Panc1 (cell line): ENCODE data around the gene NCKAP1. TPM values are rescaled to one million over a fixed set of nuclear protein-coding genes. Genes with fewer than 3 reads are reported as not detected.

Source experiments
- ATAC-seq: fragments of 200-7000 bp; cut with Tn5 transposase; 2 replicates; pipeline ENCODE4 v1.9.1; 2020; ENCODE audit warnings: mild to moderate bottlenecking, moderate library complexity
- BruUV-seq: library from RNA; stranded (reverse); fragments of 400-500 nt; replicated peaks from 2 replicates; lab custom pipeline; 2021; lab: Mats Ljungman, UMichigan
- CTCF ChIA-PET: fragments of 300-600 bp; sonication (Branson Sonifier 250); formaldehyde crosslinking; loops from one replicate; lab custom pipeline; 2022; ENCODE audit warnings: antibody characterized with exemption; lab: Charles Lee
- POLR2A ChIA-PET: fragments of 300-600 bp; sonication (Branson Sonifier 250); formaldehyde crosslinking; loops from one replicate; lab custom pipeline; 2022; ENCODE audit warnings: antibody characterized with exemption; lab: Charles Lee
- DNase-seq: peaks from one replicate; pipeline ENCODE4 v3.0.0-alpha.2; 2010; ENCODE audit warnings: low read depth, low spot score
- H3K27ac ChIP-seq: 2 replicates; pipeline ENCODE4 v1.5.1; 2011; ENCODE audit warnings: mild to moderate bottlenecking, low read length, inconsistent platforms
- H3K27me3 ChIP-seq: fragments of 200-500 bp; sonication (Bioruptor generic); 2 replicates; pipeline ENCODE4 v1.6.0; 2014; ENCODE audit warnings: low read length, inconsistent platforms; ENCODE audit not compliant: control insufficient read depth, insufficient read depth
- H3K36me3 ChIP-seq: fragments of 200-500 bp; sonication (Bioruptor generic); 2 replicates; pipeline ENCODE4 v1.5.1; 2014; ENCODE audit warnings: inconsistent platforms, mild to moderate bottlenecking, low read length, moderate library complexity; ENCODE audit not compliant: control insufficient read depth, insufficient read depth
- H3K4me1 ChIP-seq: 2 replicates; pipeline ENCODE4 v1.5.1; 2011; ENCODE audit warnings: inconsistent platforms, mild to moderate bottlenecking, low read length, moderate library complexity; ENCODE audit not compliant: control insufficient read depth, insufficient read depth
- H3K4me3 ChIP-seq, 2 experiments: 2 replicates each; pipeline ENCODE4 v1.5.1; 2011 to 2012; ENCODE audit warnings: low read depth in 2 of 2, low read length in 2 of 2, mild to moderate bottlenecking in 2 of 2, inconsistent platforms in 1 of 2, moderate library complexity in 1 of 2
- H3K9me3 ChIP-seq: fragments of 200-500 bp; sonication (Bioruptor generic); 2 replicates; pipeline ENCODE4 v1.5.1; 2014; ENCODE audit warnings: low read depth, mild to moderate bottlenecking, inconsistent platforms, low read length, moderate library complexity; ENCODE audit not compliant: control insufficient read depth, insufficient read depth
- POLR2AphosphoS5 ChIP-seq: IDR thresholded peaks from 2 replicates; pipeline ENCODE4 v1.6.1; 2012; ENCODE audit warnings: mild to moderate bottlenecking, low read depth, low read length, moderate library complexity
- SIN3A ChIP-seq: IDR thresholded peaks from 2 replicates; pipeline ENCODE4 v1.6.1; 2012; ENCODE audit warnings: low read depth, mild to moderate bottlenecking, low read length, moderate library complexity, borderline replicate concordance; ENCODE audit not compliant: insufficient read depth
- TCF7L2 ChIP-seq: IDR thresholded peaks from 2 replicates; pipeline ENCODE4 v1.6.1; 2011; ENCODE audit warnings: mild to moderate bottlenecking, low read depth, low read length, inconsistent platforms
- in situ Hi-C: cut with HindIII; loops from 2 replicates; pipeline ENCODE4 v1.10.0; 2016; ENCODE audit warnings: low sequenced_read_pairs, low pct_unique_long_range_greater_than_20kb
- intact Hi-C: fragments of 100-400 bp; cut with micrococcal nuclease; formaldehyde crosslinking; loops from one replicate; pipeline ENCODE4 v1.10.0; 2022; ENCODE audit not compliant: unreplicated experiment
- total RNA-seq: library from RNA; stranded (reverse); gene quantifications from one replicate; pipeline ENCODE4 v1.2.1, GENCODE V29; 2021; ENCODE audit not compliant: unreplicated experiment
- TF ChIP-seq, protein P1 (sequence below): fragments of 450-650 bp; IDR thresholded peaks from 2 replicates; pipeline ENCODE4 v1.5.1; 2017; ENCODE audit warnings: mild to moderate bottlenecking
- TF ChIP-seq, protein P2 (sequence below), 2 experiments: IDR thresholded peaks; 2 replicates each; pipeline ENCODE4 v1.6.1; 2011 to 2012; ENCODE audit warnings: low read depth in 2 of 2, control low read depth in 1 of 2, low read length in 1 of 2, mild to moderate bottlenecking in 1 of 2, moderate library complexity in 1 of 2; ENCODE audit not compliant: insufficient read depth in 1 of 2

Gene NCKAP1
- total RNA-seq, 1 experiment from 2014 or later: 174 TPM

DNA sequence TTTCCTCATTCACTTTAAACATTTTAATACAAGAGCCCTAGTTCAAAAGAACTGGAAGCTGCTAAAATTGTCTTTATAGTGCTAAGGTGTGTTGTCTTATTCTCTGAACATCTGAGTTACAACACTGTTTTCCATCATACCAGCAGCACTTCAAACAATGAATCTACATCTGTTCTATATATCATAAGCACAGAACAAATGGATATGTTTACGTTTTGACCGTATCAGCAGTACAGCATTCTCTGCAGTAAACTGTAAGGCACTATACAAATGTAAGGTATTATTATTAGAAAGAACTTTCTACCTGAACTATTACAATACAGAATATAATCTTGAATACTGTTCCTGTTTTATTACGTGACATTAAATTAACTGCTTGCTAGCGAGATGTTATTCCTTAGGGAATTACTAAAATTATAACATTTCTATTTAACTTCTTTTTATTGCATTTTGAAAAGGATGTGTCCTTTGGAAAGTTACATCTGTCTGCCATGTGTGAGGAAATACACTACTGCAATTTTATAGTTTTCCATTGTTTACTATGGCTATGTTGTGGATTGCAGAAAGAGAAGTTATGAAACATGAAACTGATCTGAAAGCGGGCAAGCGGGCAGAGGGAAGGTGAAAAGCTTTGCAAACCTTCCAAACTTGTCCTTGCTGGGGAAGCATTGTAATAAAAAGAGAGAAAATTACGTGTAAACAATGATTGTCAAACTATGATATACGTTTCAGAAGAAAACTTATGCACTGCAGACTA, 13.7 kb downstream of the NCKAP1 start:
- BruUV-seq: no TSS peak
- ChIA-PET POLR2A (no interaction called here), CTCF (interaction anchor here (1.1 kb wide), 1 partner anchor 17 kb away, joined by 3 read pairs; no protein-coding TSS in a partner anchor)
- Histone ChIP-seq H3K27me3 (no peaks in the 10 kb centered on the region), H3K9me3 (no peaks in the 10 kb centered on the region), H3K4me1 (peaks cover 26% of the 10 kb centered on the region; the same call in 1 of the 2 replicates), H3K4me3 (no peak overlapping the region), H3K36me3 (peaks cover 11% of the 10 kb centered on the region; the same call in 1 of the 2 replicates), H3K27ac (no peak overlapping the region)
- ATAC-seq (no peak), DNase-seq (no peak)
- intact Hi-C loops: no loop called here
- TF ChIP-seq, protein P1, sequence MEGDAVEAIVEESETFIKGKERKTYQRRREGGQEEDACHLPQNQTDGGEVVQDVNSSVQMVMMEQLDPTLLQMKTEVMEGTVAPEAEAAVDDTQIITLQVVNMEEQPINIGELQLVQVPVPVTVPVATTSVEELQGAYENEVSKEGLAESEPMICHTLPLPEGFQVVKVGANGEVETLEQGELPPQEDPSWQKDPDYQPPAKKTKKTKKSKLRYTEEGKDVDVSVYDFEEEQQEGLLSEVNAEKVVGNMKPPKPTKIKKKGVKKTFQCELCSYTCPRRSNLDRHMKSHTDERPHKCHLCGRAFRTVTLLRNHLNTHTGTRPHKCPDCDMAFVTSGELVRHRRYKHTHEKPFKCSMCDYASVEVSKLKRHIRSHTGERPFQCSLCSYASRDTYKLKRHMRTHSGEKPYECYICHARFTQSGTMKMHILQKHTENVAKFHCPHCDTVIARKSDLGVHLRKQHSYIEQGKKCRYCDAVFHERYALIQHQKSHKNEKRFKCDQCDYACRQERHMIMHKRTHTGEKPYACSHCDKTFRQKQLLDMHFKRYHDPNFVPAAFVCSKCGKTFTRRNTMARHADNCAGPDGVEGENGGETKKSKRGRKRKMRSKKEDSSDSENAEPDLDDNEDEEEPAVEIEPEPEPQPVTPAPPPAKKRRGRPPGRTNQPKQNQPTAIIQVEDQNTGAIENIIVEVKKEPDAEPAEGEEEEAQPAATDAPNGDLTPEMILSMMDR: no peak
- TF ChIP-seq POLR2AphosphoS5: no peak
- TF ChIP-seq, protein P2, sequence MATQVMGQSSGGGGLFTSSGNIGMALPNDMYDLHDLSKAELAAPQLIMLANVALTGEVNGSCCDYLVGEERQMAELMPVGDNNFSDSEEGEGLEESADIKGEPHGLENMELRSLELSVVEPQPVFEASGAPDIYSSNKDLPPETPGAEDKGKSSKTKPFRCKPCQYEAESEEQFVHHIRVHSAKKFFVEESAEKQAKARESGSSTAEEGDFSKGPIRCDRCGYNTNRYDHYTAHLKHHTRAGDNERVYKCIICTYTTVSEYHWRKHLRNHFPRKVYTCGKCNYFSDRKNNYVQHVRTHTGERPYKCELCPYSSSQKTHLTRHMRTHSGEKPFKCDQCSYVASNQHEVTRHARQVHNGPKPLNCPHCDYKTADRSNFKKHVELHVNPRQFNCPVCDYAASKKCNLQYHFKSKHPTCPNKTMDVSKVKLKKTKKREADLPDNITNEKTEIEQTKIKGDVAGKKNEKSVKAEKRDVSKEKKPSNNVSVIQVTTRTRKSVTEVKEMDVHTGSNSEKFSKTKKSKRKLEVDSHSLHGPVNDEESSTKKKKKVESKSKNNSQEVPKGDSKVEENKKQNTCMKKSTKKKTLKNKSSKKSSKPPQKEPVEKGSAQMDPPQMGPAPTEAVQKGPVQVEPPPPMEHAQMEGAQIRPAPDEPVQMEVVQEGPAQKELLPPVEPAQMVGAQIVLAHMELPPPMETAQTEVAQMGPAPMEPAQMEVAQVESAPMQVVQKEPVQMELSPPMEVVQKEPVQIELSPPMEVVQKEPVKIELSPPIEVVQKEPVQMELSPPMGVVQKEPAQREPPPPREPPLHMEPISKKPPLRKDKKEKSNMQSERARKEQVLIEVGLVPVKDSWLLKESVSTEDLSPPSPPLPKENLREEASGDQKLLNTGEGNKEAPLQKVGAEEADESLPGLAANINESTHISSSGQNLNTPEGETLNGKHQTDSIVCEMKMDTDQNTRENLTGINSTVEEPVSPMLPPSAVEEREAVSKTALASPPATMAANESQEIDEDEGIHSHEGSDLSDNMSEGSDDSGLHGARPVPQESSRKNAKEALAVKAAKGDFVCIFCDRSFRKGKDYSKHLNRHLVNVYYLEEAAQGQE (IDR thresholded peaks at IDR 0.05; ENCODE audit: insufficient read depth in 1 of 2, low read depth in 2 of 2, low read length in 1 of 2): no peak
- TF ChIP-seq TCF7L2: no peak
- in situ Hi-C loops: no loop called here

DNA sequence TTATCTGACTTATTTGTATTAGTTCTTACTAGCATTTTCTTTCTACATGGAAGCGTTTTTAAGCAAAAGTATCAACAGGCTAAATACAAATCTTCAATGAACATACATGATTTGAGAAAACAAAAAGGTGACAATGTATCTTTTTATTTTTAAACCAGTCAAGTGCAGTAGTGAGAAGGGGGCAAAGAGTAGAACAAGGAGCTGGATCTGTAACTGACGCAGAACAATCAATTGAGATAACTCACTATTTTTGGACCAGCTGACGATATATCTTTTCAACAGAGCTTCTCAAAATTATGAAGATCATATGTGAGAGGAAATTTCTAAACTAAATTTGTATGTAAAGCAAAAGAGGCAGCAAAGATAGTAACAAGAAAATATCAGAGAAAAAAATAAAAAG, 15.5 kb downstream of the NCKAP1 start:
- Histone ChIP-seq H3K27ac (no peak overlapping the region), H3K36me3 (peaks cover 11% of the 10 kb centered on the region; the same call in 1 of the 2 replicates), H3K4me3 (no peak overlapping the region), H3K9me3 (no peaks in the 10 kb centered on the region), H3K4me1 (peaks cover 26% of the 10 kb centered on the region; the same call in 1 of the 2 replicates), H3K27me3 (no peaks in the 10 kb centered on the region)
- in situ Hi-C loops (no loop called here), intact Hi-C loops (no loop called here)
- no peak for DNase-seq
- TF ChIP-seq, protein P2 (IDR thresholded peaks at IDR 0.05; ENCODE audit: insufficient read depth in 1 of 2, low read depth in 2 of 2, low read length in 1 of 2): no peak
- TF ChIP-seq POLR2AphosphoS5 (no peak), SIN3A (no peak), TCF7L2 (no peak)
- TF ChIP-seq, protein P1: no peak
- ATAC-seq: no peak
- CTCF ChIA-PET: no interaction called here
- BruUV-seq: no TSS peak
- POLR2A ChIA-PET: no interaction called here
